Head of caudate nucleus (tissue), 42 donors: ENCODE data around the gene CMPK2.

ENCODE experiments used
- DNase-seq, 42 donors: peaks; one replicate each; pipeline versions ENCODE4 v3.0.0 to v3.0.0-alpha.2; 2020 to 2021; ENCODE audit warnings: mixed read lengths in 7 of 42
- intact Hi-C: fragments of 100-400 bp; cut with DNase I; formaldehyde crosslinking; loops from one replicate; pipeline ENCODE4 v1.15.0; 2022

Gene CMPK2

DNA sequence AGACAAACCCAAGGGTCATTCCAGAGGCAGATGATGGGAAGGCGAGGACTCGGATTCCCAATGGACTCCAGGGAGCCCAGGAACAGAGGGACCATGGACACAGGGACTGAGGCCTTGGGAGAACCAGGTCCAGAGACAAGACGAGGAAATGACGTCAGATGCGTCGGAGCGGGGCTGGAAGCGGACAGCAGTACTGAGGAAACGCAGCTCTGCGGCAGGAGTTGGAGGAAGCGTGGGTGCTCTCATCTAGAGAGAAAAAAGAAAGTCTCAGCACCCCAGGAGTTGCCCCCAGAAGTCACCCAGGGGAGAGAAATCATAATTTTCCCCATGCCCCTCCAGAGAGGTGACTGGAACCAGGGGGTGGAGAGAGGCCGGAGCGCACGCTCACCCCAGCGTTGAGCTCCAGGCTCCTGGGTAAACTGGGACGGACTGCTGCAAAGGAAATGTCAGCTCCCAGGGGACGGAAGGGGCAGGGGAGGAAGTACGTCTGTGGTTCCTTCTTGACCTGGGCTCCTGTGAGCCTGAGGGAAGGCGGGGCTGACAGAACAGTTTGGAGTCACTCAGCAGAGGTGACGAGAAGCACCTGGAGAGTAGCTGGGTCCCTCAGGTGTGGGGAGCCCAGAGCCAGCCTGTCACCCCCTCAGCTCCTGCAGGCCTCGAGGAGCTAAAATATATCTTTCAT lies 44.7 kb downstream of the CMPK2 start:
- no peak for DNase-seq
- intact Hi-C loops = no loop called here

DNA sequence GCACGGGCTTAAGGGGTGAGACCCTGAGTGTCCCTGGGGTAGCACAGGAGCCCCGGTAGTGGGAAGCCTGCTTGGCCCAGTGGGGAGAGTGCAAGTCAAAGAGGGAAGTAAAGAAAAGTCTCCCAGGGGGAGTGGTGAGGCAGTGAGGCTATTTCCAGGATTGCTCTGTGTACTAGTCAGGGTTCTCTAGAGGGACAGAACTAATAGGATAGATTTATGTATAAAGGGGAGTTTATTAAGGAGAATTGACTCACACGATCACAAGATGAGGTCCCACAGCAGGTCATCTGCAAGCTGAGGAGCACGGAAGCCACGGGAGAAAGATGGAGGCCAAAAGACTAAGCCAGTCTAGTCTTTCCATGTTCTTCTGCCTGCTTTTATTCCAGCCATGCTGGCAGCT lies 45.5 kb downstream of the CMPK2 start:
- DNase-seq = no peak
- intact Hi-C loops = no loop called here

DNA sequence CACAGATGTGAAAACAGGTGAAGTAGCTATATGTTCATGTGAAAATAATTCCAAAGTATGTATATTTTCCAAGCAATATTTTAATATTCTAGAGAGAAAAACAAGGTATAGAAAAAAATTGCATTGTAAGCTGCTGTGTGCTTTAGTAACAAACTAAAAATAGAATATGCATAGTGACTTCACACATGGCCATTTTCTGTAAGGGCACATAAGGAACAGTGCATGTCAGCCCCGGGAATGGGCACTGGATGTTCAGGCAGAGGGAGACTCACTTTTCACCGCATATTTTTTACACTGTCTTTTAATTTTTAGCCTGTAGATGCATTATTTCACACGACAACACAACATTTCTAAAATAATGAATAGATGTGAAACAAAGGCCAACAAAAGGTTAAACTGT lies 46.0 kb downstream of the CMPK2 start:
- intact Hi-C loops = no loop called here
- no peak for DNase-seq

DNA sequence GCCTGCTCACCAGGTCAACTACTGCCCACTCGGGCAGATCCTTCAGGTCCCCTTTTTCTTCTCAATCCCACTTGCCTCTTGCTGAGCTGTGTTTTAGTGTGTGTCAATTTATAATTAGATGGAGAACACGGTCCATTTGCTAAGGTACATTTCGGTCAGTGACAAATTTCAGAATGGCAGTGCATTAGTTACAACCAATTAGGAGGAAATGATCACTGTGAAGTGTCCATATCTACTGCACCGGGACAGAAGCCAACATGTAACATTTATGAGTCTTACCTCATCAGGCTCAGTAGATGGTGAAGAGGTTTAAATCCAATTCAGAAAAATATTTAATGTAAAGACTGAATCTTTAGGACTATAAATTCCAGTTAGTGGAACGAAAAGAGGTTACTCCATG lies 47.7 kb downstream of the CMPK2 start:
- DNase-seq = no peak
- intact Hi-C loops = no loop called here

DNA sequence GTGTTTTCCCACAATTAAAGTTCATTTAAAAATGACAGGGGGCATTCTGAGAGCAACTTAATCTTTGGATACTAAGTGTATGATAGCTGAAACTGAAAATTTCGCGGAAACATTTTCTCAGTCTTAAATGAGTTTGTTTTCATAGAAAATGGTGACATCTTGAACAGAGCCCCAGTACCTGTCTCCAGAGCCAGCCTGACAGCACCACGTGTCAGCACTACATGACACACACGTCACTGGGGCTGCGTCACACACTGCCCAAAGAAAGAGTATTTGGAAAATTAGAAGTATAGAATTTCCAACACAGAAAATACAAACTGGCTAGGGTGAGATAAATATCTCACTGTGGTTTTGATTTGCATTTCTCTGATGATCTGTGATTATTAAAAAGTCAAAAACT lies 50.8 kb downstream of the CMPK2 start:
- no peak for DNase-seq
- intact Hi-C loops = no loop called here

DNA sequence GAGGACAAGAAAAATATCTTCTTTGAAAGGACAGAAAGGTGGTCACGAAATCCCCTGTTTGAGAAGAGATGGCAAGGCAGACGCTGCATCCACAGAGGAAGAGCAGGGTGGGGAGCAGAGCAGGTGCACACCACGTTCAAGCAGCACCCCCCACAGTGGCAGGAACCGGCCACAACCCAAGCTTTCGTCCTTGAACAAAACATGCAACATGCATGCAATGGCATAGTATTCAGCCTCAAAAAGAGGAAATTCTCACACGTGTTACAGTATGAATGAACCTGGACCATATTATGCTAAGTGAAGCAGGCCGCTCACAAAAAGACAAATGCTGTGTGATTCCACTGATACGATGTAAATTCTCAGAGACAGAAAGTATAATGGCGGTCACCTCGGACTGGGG lies 51.4 kb downstream of the CMPK2 start:
- no peak for DNase-seq
- intact Hi-C loops = no loop called here

DNA sequence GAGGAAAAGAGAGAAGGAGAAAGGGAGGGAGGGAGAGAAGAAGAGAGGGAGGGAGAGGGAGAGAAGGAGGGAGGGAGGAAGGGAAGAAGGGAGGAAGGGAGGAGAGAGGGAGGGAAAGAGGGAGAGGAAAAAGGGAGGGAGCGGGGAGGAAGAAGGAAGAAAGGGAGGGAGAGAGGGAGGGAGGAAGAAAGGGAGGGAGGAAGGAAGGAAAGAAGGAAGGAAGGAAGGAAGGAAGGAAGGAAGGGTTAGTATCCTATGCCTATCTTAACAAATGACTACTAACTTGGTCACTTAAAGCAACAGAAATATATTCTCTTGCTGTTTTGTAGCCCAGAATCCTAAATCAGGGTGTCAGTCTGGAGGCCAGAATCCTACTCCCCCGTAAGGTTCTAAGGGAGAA lies 52.1 kb downstream of the CMPK2 start:
- intact Hi-C loops = no loop called here
- no peak for DNase-seq

DNA sequence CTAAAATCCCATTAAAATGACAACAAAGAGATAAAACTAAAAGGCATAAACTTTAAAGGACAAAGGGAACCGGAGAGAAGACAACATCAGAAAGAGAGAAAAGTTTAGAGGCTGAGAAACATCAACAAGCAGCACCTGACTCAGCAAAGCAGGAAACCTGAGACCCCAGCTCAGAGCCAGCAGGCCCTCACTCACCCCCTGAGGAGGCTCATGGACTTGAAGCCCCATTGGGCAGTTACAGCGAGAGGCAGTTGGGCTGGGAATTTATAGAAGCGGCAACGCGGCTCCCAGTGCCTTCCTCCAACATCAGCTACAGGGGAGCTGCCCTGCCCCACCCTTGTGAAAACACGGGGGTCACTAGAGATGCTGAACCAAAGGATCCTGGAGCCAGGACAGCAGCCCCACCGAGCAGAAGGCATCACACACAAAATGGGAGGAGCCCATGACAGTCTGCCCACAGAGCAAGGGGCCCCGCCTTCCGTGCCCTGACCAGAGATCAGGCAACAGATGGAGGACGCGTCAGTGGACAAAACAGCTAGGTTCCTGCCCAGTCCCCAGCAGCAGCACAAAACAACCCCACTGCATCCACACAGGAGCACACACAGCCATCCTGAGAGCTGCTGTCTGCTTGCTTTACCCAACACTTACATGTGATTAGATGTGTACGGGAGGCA lies 52.7 kb downstream of the CMPK2 start:
- intact Hi-C loops = no loop called here

DNA sequence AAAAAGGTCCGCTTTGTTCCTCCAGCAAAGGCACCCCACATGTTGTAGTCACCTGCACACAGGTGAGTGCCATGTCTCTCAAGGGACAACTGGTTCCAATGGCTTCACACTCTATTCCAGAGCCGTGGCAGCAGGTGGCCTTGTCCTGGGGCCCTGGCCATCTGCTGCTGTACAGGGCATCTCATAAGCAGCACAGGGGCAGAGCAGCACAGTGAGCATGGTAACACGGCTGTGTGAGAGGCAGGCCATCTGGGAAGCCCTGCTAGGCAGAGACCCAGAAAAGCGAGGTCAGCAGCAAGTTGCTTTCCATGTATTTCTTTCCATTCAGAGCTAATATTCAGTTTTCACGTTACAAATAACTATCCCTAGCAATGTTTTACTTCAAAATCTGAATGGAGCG lies 54.7 kb downstream of the CMPK2 start:
- intact Hi-C loops = no loop called here
- no peak for DNase-seq

More for the DNA sequence above, 52.7 kb downstream of the CMPK2 start:
- no peak for DNase-seq

DNA sequence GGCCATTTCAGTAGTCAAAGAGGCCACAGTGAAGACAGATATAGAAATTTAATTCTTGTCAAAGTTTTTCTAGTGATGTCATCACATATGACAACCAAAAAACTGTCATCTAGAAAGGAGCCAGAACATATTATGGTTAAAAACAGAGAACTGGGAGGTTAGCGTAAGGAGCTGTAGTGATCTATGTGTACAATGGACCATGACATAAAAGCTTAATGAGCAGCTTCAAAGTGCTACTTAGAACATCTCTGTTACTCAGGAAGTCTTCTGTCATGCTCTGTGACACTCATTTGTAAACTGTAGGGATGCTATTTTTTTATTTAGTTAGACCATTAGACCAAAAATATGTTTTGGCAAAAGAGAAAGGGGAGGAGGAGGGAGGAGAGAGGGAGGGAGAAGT lies 57.3 kb downstream of the CMPK2 start:
- DNase-seq = no peak
- intact Hi-C loops = no loop called here

DNA sequence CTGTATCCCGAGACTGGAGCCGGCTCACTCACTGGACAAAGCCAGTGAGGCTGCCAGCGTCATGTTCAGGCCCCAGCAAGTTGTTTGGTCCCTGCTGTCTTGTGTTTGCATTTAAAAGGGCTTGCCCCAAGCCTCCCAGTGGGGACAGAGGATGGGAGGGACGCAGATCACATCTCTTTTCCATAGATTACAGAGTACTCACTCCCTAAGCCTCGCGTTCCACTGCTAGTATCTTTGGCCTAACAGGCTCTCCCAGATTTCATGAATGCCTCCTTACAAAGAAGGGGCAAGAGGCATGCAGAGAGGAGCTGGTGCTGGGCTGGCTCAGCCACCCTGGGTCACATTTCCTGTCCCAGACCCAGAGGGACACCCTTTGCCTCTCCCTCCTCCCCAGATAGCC lies 59.1 kb downstream of the CMPK2 start:
- DNase-seq = no peak
- intact Hi-C loops = no loop called here

DNA sequence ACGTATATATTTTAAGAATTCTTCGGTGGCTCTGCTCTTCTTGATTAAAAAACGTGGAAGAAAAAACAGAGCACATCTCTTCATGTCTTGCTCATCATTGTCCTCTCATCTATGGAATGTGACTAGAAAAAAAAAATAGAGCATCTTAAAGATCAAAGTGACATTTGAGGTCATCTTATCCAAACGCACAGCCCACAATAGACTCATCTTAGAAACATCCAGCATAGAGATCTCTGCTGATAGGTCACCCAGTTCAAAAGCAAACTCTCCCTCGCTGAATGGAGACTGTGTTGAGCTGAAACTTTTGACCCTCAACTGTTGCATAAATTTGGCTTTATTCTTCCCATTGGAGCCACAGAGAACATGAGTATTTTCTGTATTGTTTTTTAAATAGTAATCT lies 65.2 kb downstream of the CMPK2 start:
- DNase-seq = no peak
- intact Hi-C loops = no loop called here
